Activated naive CD8-positive, alpha-beta T cell treated with anti-CD3 and anti-CD28 coated beads, Interleukin-2, amount 50 U/mL, for 24 hours (primary cell): ENCODE results near the gene PCMT1.
A peak's percentile ranks its signal among the peaks of the same experiment; 100 is the strongest.
"Not testable (repeated sequence)": the region's sequence is repeated elsewhere in the genome, so short reads cannot be mapped to it uniquely, and the experiment has no call there.

Experiments
- ATAC-seq: fragments of 150-1000 bp; cut with Tn5 transposase; one replicate; pipeline ENCODE4 v1.10.0; 2021
- DNase-seq: peaks from one replicate; pipeline ENCODE4 v3.0.0; 2021
- H3K27ac Mint-ChIP-seq: one replicate; pipeline ENCODE4 v1.8.0; 2021; ENCODE audit warnings: mild to moderate bottlenecking, mixed read lengths
- H3K27me3 Mint-ChIP-seq: one replicate; pipeline ENCODE4 v1.8.0; 2021; ENCODE audit warnings: mixed read lengths
- H3K36me3 Mint-ChIP-seq: one replicate; pipeline ENCODE4 v1.8.0; 2021; ENCODE audit warnings: low read depth, mixed read lengths
- H3K4me1 Mint-ChIP-seq: one replicate; pipeline ENCODE4 v1.8.0; 2021; ENCODE audit warnings: mixed read lengths
- H3K4me3 Mint-ChIP-seq: one replicate; pipeline ENCODE4 v1.8.0; 2021; ENCODE audit warnings: mild to moderate bottlenecking, moderate library complexity, mixed read lengths
- H3K9me3 Mint-ChIP-seq: one replicate; pipeline ENCODE4 v1.8.0; 2021; ENCODE audit warnings: mixed read lengths

Gene PCMT1

GRCh38 chr6:149729824-149730223, 19.7 kb upstream of the PCMT1 start:
- Mint-ChIP-seq H3K27ac (no peak overlapping the region), H3K4me3 (no peak overlapping the region), H3K36me3 (peaks cover 38% of the 10 kb centered on the region), H3K4me1 (peaks cover 10% of the 10 kb centered on the region), H3K27me3 (no peaks in the 10 kb centered on the region), H3K9me3 (no peaks in the 10 kb centered on the region)
- ATAC-seq, result no peak
- no peak for DNase-seq

GRCh38 chr6:149733089-149733720, 16.3 kb upstream of the PCMT1 start:
- H3K27ac Mint-ChIP-seq, result no peak overlapping the region
- H3K27me3 Mint-ChIP-seq, result no peaks in the 10 kb centered on the region
- peaks cover 36% of the 10 kb centered on the region for H3K36me3 Mint-ChIP-seq
- ATAC-seq, result no peak
- peaks cover 10% of the 10 kb centered on the region for H3K4me1 Mint-ChIP-seq
- DNase-seq, result no peak
- no peaks in the 10 kb centered on the region for H3K9me3 Mint-ChIP-seq
- H3K4me3 Mint-ChIP-seq, result no peak overlapping the region

DNA sequence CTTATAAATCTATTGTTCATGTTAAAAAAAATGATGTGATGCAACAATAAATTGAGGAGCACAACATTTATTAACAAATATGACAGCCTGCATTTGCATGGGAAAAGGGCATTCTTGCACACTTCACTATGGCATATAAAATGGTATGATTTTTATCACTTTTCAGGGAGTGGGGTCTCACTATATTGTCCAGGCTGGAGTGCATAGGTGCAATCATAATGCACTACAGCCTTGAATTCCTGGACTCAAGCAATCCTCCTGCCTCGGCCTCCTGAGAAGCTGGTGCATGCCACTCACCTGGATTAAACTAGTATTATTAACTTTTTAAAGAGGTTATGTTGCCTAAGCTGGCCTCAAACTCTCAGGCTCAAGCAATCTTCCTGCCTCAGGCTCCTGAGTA, 14.6 kb upstream of the PCMT1 start:
- ATAC-seq (no peak), DNase-seq (no peak)
- Mint-ChIP-seq H3K27me3 (no peaks in the 10 kb centered on the region), H3K36me3 (peaks cover 31% of the 10 kb centered on the region), H3K9me3 (no peaks in the 10 kb centered on the region), H3K27ac (no peak overlapping the region), H3K4me1 (no peaks in the 10 kb centered on the region), H3K4me3 (no peak overlapping the region)

- ATAC-seq, DNase-seq, H3K27me3 Mint-ChIP-seq, H3K9me3 Mint-ChIP-seq: not testable (repeated sequence)
- Mint-ChIP-seq H3K27ac (peak overlapping the region; percentile 87), H3K36me3 (peaks cover 25% of the 10 kb centered on the region), H3K4me3 (peak overlapping the region; percentile 97), H3K4me1 (peaks cover 35% of the 10 kb centered on the region)
These were observed 4.3 kb upstream of the PCMT1 start for GRCh38 chr6:149745252-149745651.

DNA sequence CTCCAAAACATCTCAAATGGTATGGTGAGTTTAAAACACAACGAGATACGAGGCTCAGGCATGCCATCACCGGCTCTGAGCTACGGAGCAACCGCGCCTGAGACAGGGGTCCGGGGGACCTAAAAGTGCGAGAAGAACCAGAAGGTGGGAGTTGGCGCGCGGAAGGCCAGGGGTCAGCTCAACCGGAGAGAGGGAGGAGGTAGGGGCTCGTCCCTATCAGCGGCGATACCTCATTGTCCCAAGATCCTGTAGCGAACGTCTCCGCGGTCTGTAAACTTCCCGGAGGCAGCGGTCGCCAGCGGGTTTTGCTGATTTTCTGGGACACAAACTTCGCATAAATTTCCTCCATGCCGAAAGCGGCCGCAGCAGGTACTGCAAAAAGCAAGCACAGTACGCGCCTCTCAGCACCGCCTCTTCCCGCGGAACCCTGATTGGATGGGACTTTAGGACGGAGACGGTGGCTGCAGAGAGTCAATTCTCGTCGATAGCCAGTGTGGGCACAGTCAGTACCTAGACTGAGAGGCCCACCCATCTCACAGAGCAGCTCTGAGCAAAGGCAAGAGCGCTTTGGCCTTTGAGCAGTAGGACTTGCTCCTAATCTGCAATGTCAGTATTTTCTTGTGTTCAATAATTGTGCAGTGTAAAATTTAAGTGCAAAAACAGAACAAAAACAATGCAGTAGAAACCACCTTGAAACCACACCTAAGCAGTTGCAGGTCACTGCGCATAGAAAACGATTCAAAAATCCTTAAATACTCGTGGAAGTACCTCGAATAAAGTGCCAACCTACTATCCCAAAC, 3.2 kb upstream of the PCMT1 start, which contains the start of gene NUP43:
Gene NUP43, minus strand, starts transcription at position 383 of the 800 bp plus-strand sequence. Its CDS starts 34 bp downstream, at position 349.
- H3K9me3 Mint-ChIP-seq, result no peaks in the 10 kb centered on the region
- peak within 1 kb of the TSS; percentile 97 for H3K4me3 Mint-ChIP-seq
- H3K36me3 Mint-ChIP-seq, result peaks cover 18% of the 10 kb centered on the region
- DNase-seq (peak; percentile 93), ATAC-seq (peak; percentile 66)
- H3K4me1 Mint-ChIP-seq, result peaks cover 45% of the 10 kb centered on the region
- H3K27me3 Mint-ChIP-seq, result no peaks in the 10 kb centered on the region
- H3K27ac Mint-ChIP-seq, result peak within 1 kb of the TSS; percentile 87

DNA sequence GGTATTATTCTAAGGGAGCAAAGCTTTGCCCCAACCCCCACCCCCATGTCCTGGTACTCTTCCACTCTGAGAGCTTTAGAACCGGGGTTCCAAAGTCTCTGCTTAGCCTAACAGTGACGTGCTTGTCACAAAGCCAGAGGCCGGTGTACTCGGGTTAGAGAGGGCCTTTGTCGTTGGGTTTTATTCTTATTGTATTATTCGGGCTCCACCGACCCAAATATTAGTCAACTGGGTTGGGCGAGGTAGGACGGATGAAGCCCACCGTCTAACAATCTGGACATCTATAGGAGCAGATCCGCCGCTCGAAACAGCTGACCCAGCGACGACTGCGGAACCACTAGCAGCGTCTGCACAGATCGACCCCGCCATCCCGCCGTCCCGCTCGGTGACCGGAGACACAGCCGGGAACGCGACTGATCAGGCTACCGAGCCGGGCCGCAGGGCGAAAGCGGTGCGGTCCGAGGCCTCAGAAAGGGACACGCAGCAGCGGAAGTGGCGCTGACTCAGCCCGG, 403 bp upstream of the PCMT1 start:
- H3K4me1 Mint-ChIP-seq, result peaks cover 61% of the 10 kb centered on the region
- DNase-seq, result not testable (repeated sequence)
- peak; percentile 5 for ATAC-seq

GRCh38 chr6:149750136-149750609, 632 bp downstream of the PCMT1 start:
- no peaks in the 10 kb centered on the region for H3K27me3 Mint-ChIP-seq
- DNase-seq (peak; percentile 81), ATAC-seq (peak; percentile 73)
- peaks cover 65% of the 10 kb centered on the region for H3K4me1 Mint-ChIP-seq
- peak overlapping the region; percentile 82 for H3K27ac Mint-ChIP-seq
- H3K36me3 Mint-ChIP-seq, result peaks cover 3% of the 10 kb centered on the region
- peak overlapping the region; percentile 92 for H3K4me3 Mint-ChIP-seq
- H3K9me3 Mint-ChIP-seq, result no peaks in the 10 kb centered on the region

More for the DNA sequence above, 403 bp upstream of the PCMT1 start:
- peak overlapping the region; percentile 92 for H3K4me3 Mint-ChIP-seq
- peak overlapping the region; percentile 84 for H3K27ac Mint-ChIP-seq
- not testable (repeated sequence) for H3K27me3 Mint-ChIP-seq, H3K9me3 Mint-ChIP-seq, H3K36me3 Mint-ChIP-seq

DNA sequence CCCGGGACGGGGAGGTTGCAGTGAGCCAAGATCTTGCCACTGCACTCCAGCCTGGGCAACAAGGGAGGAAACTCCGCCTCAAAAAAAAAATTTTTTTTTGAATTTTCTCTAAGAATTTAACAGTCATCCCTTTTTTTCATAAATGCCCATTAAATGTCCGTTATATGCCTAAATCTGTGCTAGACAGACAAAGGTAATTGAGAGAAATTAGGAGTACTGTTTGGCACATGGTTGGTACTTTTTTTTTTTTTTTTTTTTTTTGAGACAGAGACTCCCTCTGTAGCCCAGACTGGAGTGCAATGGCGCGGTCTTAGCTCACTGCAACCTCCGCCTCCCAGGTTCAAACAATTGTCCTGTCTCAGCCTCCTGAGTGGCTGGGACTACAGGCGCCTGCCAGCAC, 1.7 kb downstream of the PCMT1 start:
- H3K4me3 Mint-ChIP-seq, result peak overlapping the region; percentile 92
- peaks cover 59% of the 10 kb centered on the region for H3K4me1 Mint-ChIP-seq
- H3K27ac Mint-ChIP-seq, result no peak overlapping the region
- ATAC-seq (no peak), DNase-seq (no peak)
- no peaks in the 10 kb centered on the region for H3K27me3 Mint-ChIP-seq
- H3K9me3 Mint-ChIP-seq, result no peaks in the 10 kb centered on the region
- no peaks in the 10 kb centered on the region for H3K36me3 Mint-ChIP-seq

- H3K27ac Mint-ChIP-seq, H3K36me3 Mint-ChIP-seq, H3K4me3 Mint-ChIP-seq, ATAC-seq, H3K27me3 Mint-ChIP-seq, H3K9me3 Mint-ChIP-seq, DNase-seq: not testable (repeated sequence)
- peaks cover 53% of the 10 kb centered on the region for H3K4me1 Mint-ChIP-seq
These were observed 2.4 kb downstream of the PCMT1 start for GRCh38 chr6:149751920-149752319.

DNA sequence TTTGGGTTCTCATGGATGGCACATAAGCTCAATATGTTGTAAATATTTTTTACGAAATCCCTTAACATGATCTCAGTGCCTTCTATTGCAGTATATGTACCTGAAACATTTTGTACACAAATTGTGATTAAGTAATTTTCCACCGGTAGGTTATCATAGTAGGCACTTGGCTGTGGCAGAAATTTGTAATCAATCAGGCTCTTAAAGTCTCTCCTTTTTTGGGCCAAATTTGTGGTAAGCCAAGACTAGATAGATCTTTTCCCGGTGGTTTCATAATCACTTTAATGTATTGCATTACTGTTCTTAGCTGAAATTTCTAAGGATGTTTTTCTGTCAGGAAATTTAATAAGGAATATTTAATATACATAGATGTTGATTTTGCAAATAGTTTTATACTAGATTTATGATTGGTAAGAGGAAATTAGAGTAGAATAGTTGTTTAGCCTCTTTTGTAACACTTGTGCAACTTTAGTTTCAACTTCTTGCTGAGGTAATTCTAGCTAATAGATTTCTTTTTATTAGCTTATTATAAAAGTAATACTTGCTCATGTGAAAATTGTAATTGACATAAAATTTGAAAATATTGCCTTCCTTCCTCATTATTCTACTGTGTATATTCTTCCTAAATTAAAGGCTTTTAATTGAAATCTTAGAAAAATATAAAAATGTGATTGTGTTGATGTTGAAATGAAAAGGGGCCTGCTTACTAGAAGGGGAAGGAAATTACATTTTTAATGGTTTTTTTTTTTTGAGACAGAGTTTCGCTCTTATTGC, 3.2 kb downstream of the PCMT1 start:
- Mint-ChIP-seq H3K27me3 (no peaks in the 10 kb centered on the region), H3K4me1 (peaks cover 46% of the 10 kb centered on the region), H3K4me3 (no peak overlapping the region), H3K36me3 (no peaks in the 10 kb centered on the region), H3K9me3 (no peaks in the 10 kb centered on the region), H3K27ac (no peak overlapping the region)
- DNase-seq (no peak), ATAC-seq (no peak)

DNA sequence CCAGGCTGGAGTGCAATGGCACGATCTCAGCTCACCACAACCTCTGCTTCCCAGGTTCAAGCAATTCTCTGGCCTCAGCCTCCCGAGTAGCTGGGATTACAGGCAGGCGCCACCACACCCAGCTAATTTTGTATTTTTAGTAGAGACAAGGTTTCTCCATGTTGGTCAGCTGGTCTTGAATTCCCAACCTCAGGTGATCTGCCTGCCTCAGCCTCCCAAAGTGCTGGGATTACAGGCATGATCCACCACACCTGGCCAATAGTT, 3.8 kb downstream of the PCMT1 start:
- H3K4me1 Mint-ChIP-seq, result peaks cover 44% of the 10 kb centered on the region
- not testable (repeated sequence) for H3K27me3 Mint-ChIP-seq, ATAC-seq, DNase-seq, H3K9me3 Mint-ChIP-seq, H3K4me3 Mint-ChIP-seq, H3K27ac Mint-ChIP-seq, H3K36me3 Mint-ChIP-seq

GRCh38 chr6:149754548-149754947, 5.0 kb downstream of the PCMT1 start:
- DNase-seq (no peak), ATAC-seq (no peak)
- Mint-ChIP-seq H3K36me3 (peaks cover 2% of the 10 kb centered on the region), H3K4me3 (no peak overlapping the region), H3K27me3 (no peaks in the 10 kb centered on the region), H3K4me1 (peaks cover 39% of the 10 kb centered on the region), H3K27ac (no peak overlapping the region), H3K9me3 (no peaks in the 10 kb centered on the region)

GRCh38 chr6:149755300-149756260, 6.0 kb downstream of the PCMT1 start:
- H3K4me3 Mint-ChIP-seq, result no peak overlapping the region
- no peak overlapping the region for H3K27ac Mint-ChIP-seq
- peaks cover 38% of the 10 kb centered on the region for H3K4me1 Mint-ChIP-seq
- peaks cover 9% of the 10 kb centered on the region for H3K36me3 Mint-ChIP-seq
- no peak for DNase-seq
- H3K9me3 Mint-ChIP-seq, result no peaks in the 10 kb centered on the region
- no peaks in the 10 kb centered on the region for H3K27me3 Mint-ChIP-seq
- no peak for ATAC-seq

DNA sequence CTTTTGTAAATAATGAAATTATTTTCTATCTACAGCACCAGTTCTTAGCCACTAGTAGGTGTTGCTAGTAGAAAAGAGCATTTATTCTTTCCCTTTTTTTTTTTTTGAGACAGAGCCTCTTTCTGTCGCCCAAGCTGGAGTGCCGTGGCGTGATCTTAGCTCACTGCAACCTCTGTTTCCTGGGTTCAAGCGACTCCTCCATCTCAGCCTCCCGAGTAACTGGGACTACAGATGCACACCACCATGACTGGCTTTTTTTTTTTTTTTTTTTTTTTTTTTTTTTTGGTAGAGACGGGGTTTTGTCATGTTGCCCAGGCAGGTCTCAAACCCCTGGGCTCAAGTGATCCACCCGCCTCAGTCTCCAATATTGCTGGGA, 6.7 kb downstream of the PCMT1 start:
- H3K9me3 Mint-ChIP-seq, result no peaks in the 10 kb centered on the region

More for the DNA sequence above, 6.7 kb downstream of the PCMT1 start:
- no peak for ATAC-seq
- no peak overlapping the region for H3K4me3 Mint-ChIP-seq
- peaks cover 11% of the 10 kb centered on the region for H3K36me3 Mint-ChIP-seq
- DNase-seq, result no peak
- H3K27me3 Mint-ChIP-seq, result no peaks in the 10 kb centered on the region
- H3K27ac Mint-ChIP-seq, result no peak overlapping the region
- peaks cover 32% of the 10 kb centered on the region for H3K4me1 Mint-ChIP-seq
